HUES64 (cell line): ENCODE results near the gene SOCS1.

Experiments
- H3K27ac ChIP-seq: 2 replicates; pipeline ENCODE4 v1.7.0; 2013; ENCODE audit warnings: low read depth, low read length, inconsistent platforms
- H3K27me3 ChIP-seq: 2 replicates; pipeline ENCODE4 v1.6.1; 2013; ENCODE audit warnings: mild to moderate bottlenecking, low read length; ENCODE audit not compliant: insufficient read depth
- H3K36me3 ChIP-seq: 2 replicates; pipeline ENCODE4 v1.6.1; 2013; ENCODE audit warnings: mild to moderate bottlenecking, low read length; ENCODE audit not compliant: insufficient read depth
- H3K4me1 ChIP-seq: 2 replicates; pipeline ENCODE4 v1.6.1; 2013; ENCODE audit warnings: mild to moderate bottlenecking, low read length, moderate library complexity; ENCODE audit not compliant: insufficient read depth
- H3K4me3 ChIP-seq: 2 replicates; pipeline ENCODE4 v1.5.1; 2013; ENCODE audit warnings: mild to moderate bottlenecking, low read length, moderate library complexity
- H3K9ac ChIP-seq: 2 replicates; pipeline ENCODE4 v1.6.1; 2013; ENCODE audit warnings: mild to moderate bottlenecking, low read depth, low read length
- H3K9me3 ChIP-seq: 2 replicates; pipeline ENCODE4 v1.6.1; 2013; ENCODE audit warnings: low read depth, low read length; ENCODE audit not compliant: insufficient read depth
- WGBS: fragments of 150-250, 120-280 bp; methylation state at CpG from one replicate; pipeline ENCODE4 v1.1.7; 2013; ENCODE audit warnings: missing lambda C conversion rate; 5-methylcytosine and 5-hydroxymethylcytosine counted together

SOCS1 gene

DNA sequence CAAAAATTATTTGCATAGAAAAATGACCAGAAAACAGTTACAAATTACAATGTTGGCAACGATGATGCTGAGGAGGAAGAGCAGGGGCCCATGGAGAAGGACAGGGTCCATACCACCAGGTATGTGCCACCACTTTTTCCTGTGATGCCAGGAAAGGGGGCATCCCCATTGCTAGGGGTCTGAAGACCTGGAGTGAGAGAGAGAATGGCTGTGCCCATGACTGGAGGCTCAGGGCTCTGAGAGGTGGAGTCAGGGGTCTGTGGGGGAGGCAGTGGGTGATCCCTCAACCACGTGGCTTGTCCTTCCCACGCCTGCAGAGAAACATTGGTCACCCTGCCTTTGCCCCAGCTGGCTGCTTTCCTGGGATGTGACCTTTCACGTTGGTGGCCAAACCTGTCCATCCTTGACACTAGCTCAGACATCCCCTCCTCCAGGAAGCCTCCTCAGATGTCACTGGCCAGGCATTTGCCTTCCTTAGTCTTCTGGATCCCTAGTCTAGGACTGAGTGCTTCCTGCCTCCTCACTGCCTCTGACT lies 51.4 kb downstream of the SOCS1 start:
- H3K4me3 ChIP-seq: no peak overlapping the region
- 89% methylated on average over 4 of the region's 4 CpGs for WGBS
- H3K4me1 ChIP-seq: peaks cover 28% of the 10 kb centered on the region
- H3K9ac ChIP-seq: no peak overlapping the region
- H3K27me3 ChIP-seq: no peaks in the 10 kb centered on the region
- no peaks in the 10 kb centered on the region for H3K36me3 ChIP-seq
- peaks cover 6% of the 10 kb centered on the region; the same call in 1 of the 2 replicates for H3K9me3 ChIP-seq
- no peak overlapping the region for H3K27ac ChIP-seq
